NCI-H524 (cell line): Measurements from ENCODE around the gene USF2.
A peak's percentile ranks its signal among the peaks of the same experiment; 100 is the strongest.

Experiments used
- DNase-seq, 2 experiments: peaks; one replicate each; lab custom pipeline; 2025; lab: John Stamatoyannopoulos, UW

USF2 gene

DNA sequence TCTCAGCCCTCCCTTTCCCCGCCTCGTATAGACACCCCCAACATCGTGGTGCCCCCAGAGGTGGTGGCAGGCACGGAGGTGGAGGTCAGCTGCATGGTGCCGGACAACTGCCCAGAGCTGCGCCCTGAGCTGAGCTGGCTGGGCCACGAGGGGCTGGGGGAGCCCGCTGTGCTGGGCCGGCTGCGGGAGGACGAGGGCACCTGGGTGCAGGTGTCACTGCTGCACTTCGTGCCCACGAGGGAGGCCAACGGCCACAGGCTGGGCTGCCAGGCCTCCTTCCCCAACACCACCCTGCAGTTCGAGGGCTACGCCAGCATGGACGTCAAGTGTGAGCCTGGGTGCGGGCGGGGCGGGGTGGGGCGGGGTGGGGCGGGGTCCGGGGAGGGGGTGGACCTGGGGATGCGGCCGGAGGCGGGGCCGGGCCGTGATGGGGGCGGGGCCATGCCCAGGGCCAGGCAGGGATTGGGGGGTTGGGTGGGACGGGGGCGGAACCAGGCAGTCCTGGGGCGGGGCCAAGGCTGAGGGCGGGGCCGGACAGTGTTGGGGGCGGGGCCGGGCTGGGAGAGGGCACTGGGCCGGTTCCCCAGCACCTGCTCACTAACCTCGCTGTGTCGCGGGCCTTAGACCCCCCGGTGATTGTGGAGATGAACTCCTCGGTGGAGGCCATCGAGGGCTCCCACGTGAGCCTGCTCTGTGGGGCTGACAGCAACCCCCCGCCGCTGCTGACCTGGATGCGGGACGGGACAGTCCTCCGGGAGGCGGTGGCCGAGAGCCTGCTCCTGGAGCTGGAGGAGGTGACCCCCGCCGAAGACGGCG lies 31.0 kb downstream of the USF2 start:
- DNase-seq: no peak

DNA sequence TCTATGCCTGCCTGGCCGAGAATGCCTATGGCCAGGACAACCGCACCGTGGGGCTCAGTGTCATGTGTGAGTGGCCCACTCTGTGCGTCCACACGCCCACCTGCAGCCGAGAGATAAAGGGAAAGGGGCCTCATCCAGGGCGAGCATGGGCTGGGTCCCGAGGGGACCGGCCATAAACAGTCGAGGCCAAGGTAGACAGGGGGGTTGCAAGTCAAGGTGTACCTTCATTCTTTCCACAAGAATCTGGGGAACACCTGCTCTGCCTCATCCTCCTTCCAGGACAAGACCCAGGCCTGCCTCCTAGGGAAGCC lies 31.5 kb downstream of the USF2 start:
- no peak for DNase-seq

DNA sequence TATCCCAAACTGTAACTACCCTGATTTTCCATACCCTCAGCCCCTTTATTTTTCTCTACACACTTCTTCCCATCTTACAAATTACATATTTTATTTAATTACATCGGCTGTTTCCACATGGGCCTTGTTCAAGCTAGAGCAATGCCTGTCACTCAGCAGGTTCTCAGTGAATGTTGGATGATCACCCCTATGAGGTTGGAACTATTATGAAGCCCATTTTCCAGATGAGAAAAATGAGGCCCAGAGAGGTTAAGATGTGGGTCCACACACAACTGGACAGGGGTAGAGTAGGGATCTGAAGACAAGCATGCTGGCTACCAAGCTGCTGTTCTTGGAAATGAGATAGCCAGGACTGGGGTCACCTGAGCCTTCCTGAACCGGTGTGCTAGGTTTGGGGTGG lies 33.2 kb downstream of the USF2 start:
- no peak for DNase-seq

DNA sequence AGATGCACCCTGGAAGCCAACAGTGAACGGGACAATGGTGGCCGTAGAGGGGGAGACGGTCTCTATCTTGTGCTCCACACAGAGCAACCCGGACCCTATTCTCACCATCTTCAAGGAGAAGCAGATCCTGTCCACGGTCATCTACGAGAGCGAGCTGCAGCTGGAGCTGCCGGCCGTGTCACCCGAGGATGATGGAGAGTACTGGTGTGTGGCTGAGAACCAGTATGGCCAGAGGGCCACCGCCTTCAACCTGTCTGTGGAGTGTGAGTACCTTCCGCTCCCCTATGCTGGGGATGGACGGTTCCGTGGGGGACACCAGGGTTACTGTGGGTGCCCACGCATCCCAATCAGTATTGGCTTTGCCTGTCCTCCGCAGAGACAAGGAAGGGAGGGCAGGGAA lies 33.7 kb downstream of the USF2 start:
- no peak for DNase-seq

DNA sequence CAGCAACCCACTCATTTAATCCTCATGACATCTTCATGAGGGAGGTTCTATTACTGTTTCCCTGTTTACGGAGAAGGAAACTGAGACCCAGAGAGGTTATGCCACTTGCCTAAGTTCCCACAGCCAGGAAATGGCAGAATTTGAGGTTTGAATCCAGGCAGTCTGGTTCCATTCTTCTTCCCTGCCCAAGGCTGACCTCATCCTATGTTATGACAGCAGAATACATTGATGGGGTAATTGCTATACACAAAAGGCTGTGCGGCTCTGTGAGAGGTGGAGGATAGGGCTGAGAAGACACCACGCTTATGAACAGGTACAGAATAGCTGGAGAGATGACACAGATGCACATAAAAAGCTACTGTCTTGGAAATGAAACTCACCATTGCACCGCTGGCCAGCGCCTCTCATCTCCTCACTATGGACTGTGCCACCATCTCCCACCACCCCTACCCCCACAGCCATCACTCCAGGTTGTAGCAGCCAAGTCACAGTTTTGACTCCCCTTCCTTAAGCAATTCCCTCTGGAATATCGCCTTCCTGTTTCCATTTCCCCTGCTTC lies 34.7 kb downstream of the USF2 start:
- DNase-seq: no peak

DNA sequence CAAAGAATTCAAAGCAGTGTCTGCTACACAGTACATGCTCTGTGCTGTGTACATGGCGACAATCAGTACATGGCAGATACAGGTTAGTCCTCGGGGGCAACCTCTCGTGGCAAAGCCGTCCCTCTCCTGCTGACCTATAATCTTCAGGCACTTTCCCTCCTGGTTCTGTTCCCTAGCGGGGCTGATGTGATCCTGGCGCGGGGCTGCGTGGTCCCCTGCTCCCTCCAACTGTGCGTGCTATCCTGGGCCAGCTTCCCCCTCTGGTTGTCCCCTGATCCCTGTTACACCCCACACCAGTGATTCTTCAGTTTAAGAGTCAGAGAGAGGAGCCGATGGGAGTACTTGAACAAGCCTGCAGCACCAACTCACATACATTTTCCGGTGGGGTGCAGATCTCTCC lies 35.3 kb downstream of the USF2 start:
- no peak for DNase-seq

DNA sequence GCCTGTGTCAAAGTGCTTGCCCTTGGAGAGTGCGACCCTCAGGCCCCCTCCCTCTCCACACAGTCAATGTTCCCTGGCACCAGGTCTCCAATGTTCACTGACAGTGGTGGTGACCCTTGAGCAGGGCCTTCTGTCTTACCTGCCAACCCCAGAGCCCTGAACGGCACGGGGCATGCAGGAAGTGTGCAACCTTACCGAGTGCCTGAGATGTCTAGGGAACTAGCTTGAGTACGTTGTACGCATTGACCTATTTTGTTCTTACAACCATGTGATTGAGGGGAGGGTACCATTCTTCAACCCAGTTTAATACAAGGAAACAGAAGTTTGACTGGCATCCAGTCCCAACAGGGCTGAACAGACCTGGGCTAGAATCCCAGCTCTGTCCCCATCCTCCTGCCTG lies 36.4 kb downstream of the USF2 start:
- DNase-seq: no peak

DNA sequence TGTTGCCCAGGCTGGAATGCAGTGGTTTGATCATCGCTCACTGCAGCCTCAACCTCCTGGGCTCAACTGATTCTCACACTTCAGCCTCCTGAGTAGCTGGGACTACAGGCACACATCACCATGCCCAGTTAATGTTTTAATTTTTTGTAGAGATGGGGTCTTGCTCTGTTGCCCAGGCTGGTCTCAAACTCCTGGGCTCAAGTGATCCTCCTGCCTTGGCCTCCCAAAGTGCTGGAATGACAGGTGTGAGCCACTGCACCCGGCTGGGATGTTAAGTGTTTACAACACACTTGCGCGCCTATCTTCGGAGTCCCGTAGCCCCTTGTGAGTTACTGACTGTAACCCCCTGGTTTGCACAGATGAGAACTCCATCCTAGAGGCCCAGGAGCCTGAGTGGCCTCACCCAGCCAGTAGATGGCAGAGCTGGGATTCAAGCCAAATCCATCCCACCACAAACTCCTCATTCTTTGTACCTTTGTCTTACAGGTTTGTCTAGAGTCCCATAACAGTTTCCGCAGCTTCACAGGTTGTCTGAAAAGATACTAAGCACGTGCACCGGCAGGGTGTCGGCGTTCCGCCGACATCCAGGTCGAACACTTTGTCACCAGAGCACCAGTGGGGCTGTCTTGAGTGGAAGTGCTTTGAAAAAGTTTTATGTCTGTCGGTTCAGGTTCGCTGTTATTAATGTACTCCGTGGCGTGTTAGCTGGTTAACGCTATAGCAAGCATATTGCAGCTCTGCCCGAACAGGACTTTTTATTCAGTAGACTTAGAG lies 37.9 kb downstream of the USF2 start:
- peak in 1 of 2 experiments; percentile 40 for DNase-seq

DNA sequence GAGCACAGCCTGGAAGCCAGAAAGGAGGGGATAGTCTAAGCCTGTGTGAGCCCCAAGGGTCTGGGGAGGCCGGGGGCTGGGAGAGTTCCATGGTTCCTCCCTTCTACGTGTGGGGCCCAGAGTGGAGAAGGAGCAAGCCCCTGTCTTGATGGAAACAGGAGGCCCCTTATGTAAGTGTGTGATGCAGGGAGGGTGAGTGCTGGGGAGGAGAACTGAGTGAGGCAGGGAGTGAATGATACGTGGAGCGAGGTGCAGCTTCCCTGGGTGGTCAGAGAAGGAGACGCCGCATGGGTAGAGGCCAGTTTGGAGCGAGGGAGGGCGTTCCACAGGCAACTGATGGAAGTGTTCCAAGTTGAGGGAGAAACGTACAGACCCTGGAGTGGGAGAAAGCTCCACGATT lies 39.2 kb downstream of the USF2 start:
- DNase-seq: no peak

DNA sequence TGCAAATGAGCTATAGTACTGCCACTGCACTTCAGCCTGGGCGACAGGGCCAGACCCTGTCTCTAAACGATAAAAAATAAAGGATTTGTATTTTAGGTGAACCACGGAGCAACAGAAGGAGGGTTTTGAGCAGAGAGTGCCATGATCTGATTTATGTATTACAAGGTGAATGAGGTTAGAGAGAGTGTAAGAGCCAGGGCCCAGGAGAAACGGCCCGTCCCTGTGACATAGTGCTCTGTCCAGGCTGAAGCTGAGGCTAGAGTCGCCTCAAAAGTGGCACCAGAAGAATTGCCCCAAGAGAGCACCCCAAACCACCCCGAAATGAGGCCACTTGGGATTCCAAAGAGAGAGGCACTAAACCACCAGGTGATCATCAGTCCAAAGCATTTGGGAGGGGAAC lies 40.1 kb downstream of the USF2 start:
- DNase-seq: no peak

DNA sequence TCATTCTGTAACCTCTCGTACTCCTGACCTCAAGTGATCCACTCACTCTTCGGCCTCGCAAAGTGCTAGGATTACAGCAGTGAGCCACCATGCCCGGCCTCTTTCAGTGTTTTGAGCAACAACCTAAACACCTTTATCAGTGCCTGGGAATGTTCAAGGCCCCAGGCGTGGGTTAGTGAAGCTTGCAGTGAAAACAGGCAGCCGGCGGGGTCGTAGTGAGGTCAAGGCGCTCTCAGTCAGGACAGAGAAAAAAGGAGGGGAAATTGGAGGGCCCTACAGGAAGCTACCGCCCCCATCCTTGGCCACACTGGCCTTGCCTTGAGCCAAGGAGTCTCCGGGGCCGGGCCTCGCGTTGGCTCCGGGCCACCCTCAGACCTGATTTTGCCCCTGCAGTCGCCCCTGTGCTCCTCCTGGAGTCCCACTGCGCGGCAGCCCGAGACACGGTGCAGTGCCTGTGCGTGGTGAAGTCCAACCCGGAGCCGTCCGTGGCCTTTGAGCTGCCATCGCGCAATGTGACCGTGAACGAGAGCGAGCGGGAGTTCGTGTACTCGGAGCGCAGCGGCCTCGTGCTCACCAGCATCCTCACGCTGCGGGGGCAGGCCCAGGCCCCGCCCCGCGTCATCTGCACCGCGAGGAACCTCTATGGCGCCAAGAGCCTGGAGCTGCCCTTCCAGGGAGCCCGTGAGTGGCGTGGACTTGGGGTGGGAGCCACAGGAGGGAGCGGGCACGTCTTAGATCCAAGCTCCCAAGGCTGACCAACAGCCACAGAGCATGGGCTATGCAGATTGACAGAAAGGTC lies 40.9 kb downstream of the USF2 start:
- no peak for DNase-seq

DNA sequence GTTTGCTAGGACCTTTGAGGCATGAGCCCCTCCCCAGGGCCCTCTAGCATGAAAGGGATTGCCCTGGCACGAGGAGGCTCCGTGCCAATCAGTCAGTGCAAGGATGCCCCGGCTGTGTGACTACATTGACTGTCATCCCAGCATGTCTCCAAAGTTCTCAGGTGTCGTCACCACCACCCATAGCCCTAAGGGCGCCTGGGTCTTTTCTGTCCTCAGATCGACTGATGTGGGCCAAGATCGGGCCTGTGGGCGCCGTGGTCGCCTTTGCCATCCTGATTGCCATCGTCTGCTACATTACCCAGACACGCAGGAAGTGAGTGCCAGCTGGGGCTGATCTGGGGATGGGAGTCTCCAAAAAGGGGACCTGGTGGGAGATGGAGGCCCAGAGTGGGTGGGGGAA lies 41.6 kb downstream of the USF2 start:
- no peak for DNase-seq

DNA sequence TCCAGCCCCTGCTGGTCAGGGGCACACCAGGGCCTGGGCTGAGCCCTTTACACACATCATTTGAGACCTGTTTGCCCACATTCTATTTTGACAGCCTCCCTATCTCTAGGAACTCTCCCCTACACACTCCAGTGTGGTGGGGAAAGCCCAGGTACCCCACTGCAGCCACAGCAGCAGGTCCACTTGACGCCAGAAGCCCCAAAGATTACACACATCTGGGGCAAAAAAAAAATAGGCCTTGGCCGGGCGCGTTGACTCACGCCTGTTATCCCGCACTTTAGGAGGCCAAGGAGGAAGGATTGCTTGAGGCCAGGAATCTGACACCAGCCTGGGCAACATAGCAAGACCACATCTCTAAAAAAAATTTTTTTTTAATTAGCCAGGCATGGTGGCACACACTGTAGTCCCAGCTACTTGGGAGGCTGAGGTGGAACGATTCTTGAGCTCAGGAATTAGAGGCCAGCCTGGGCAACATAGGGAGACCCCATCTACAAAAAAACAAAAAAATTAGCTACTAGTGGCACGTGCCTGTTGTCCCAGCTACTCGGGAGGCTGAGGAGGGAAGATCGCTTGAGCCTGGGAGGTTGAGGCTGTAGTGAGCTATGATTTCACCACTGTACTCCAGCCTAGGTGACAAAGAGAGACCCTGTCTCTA lies 42.2 kb downstream of the USF2 start:
- no peak for DNase-seq

DNA sequence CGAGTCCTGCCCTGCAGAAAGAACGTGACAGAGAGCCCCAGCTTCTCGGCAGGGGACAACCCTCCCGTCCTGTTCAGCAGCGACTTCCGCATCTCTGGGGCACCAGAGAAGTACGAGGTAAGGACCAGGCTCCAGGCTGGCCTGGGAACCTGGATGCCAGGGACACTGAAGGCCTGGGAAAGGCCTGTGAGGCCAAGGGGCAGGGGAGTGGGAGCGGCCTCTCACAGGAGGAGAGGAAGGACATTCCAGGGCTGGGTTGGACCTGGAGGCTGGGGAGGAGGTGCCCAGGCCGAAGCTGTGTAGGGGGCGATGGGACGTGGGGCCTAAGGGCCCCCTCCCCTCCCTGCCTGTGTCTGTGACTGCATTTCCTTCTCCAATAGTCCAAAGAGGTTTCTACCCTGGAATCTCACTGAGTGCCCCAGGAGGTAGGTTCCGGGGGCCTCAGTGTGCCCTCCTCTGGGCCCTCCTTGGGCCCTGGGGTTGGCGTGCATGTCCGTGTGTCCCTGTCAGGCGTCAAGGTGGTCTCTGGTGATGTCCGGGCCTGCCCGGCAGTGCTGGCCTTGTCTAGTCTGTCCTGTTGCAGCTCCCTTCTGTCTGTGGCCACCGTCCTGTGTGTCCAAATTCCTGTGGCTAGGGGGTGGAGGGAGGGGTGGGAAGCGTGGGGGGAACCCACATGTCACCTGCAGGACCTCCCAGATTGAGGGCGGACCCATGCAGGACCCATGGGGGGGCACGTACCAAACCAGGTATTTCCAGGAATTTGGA lies 43.3 kb downstream of the USF2 start:
- no peak for DNase-seq

DNA sequence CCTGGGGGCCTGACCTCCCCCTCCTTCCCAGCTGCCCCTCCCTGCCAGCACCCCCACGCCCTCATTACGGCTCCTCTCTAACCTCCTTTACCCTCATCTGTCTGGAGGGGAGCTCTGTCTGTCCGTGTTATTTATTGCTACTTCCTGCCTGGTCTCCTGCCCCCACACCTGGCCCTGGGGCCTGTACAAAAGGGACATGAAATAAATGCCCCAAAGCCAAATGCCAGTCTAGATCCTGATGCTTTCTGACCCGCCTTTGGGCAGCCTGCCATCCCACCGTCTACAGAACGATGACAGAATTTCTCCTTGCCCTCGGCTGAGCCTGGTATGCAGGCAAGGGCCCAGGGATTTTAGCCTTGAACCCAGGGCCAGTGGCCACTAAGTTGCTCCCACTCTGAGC lies 44.8 kb downstream of the USF2 start:
- no peak for DNase-seq

DNA sequence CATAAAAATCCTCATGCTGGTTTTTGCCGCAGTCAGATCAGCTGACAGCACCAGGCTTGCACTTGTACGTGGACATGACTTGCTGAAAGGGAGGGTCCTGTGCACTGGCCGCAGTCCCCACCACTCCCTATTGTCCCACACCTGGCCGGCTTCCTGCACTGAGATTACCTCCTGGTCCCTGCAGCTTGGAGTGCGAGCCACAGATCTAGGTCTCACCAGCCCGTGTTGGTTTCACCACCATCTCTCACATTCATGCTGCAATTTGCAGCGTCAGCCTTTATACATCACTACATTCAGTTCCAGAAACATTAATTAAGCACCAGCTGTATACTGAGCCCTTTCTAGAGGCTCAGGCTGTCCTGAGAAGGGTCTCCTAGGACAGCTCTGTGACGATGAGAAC lies 45.3 kb downstream of the USF2 start:
- no peak for DNase-seq

DNA sequence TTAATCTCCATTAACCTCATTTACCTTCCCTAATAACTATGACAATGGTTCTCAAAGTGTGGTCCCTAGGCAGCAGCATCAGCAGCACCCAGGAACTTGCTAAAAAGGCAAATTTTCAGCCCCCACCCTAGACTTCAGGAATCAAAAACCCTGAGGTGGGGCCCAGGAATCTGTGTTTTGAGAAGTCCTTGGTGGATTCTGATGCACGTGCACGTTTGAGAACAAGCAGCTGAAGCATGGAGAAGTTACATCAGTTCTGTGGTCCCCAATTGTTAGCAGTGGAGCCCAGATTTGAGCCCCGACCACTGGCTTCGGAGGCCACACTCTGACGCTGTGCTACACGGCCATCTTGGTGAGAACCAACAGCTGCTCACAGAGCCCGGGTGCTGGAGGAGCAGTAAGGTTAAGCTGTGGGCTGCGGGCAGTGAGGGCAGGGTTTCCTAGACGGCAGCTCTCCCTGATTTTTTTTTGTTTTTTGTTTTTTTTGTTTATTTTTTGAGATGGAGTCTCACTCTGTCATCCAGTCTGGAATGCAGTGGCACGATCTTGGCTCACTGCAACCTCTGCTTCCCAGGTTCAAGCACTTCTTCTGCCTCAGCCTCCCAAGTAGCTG lies 46.2 kb downstream of the USF2 start:
- DNase-seq: no peak

DNA sequence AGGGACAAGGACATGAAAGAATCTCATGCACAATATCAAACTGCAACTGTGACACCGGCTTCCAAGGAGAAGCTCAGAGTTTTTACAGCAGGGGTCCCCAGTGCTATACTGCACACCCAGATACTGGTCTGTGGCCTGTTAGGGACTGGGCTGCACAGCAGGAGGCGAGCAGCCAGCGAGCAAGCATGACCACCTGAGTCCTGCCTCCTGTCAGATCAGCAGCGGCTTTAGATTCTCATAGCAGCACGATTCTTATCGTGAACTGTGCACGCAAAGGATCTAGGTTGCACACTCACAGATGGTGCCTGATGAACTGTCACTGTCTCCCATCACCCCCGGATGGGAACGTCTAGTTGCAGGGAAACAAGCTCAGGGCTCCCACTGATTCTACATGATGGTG lies 47.1 kb downstream of the USF2 start:
- DNase-seq: no peak

DNA sequence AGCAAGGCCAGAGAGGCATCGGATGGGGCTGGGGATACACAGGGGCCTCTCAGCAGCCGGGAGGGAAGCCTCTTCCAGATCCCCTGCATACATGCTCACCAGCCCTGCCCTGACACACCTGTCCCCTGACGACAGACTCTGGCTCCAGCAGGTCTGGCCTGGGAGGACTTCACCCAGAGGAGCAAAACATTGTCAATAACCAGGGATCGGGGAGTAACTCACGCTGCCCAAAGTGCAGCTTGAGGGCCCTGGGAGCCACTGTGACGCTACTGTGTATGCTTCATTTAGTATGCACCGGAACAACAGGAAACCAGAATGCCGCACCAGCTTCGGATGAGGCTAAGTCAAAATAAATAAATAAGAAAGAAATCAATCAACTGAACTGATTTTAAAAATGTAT lies 47.8 kb downstream of the USF2 start:
- DNase-seq: no peak

DNA sequence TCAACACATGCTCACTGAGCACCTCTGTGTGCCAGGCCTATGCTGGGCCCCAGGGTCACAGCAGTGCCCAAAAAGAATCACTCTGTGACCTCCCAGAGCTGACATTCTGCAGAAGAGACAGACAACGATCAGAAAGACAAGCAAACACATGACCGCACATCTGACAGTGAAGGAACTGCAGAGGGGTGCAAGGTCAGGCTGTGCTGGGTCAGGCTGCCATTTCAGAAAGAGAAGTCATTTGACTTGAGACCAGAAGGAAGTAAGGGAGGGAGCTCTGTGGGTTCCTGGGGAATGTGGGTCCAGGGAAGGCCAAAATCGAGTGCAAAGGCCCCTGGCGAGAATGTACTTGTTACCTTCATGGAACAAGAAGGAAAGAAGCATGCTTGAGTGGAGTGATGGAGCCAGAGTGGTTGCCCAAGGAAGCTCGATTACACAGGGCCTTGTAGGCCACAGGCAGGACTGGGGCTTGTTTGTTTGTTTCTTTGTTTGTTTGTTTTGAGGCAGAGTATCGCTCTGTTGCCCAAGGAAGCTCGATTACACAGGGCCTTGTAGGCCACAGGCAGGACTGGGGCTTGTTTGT lies 48.8 kb downstream of the USF2 start:
- DNase-seq: no peak
